HG02623 (cell line): ENCODE results near the gene MAN2B2.
"Not testable (repeated sequence)": the region's sequence is repeated elsewhere in the genome, so short reads cannot be mapped to it uniquely, and the experiment has no call there.

Experiments
- ATAC-seq: cut with Tn5 transposase; IDR thresholded peaks from one replicate; pipeline ENCODE4 v1.9.1; 2021; ENCODE audit warnings: moderate library complexity; ENCODE audit not compliant: unreplicated experiment

MAN2B2 gene

DNA sequence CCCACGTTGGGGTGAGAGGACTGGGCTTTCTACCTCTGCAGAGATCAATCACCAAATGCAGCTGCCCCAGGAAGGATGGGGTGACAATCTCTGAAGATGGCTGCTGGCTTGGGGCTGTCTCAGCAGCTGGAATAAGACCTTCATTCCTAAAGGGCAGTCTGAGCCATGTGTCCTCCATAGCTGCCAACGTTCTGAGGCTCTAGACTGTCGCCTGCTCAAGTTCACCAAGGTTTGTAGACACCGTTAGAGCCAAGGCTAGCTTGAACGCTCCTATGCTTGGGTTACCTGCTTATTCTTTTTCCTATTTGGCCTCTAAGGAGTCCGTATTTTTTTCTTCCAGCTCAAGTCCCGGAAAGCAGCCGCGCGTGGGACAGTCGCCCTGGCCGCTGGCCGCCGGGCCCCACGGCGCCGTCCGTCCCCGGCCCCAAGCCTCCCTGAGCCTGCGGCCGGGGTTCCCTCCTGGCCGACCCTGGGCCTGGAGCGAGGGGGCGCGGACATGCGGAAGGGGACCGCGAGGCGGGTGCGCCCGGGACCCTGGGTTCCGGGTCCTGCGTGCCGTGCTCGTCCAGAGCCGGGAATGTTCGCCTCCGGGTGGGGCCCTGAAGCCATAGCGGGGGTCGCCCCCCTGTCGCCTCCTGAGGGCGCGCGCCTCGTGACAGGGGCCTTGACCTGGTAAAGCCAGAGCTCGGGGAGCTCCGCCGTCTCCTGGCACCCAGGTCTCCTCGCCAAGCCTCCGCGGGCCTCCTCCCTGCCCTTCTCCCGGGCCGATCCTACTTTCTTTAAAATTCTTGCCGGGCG lies 88.8 kb downstream of the MAN2B2 start:
- ATAC-seq: no peak

DNA sequence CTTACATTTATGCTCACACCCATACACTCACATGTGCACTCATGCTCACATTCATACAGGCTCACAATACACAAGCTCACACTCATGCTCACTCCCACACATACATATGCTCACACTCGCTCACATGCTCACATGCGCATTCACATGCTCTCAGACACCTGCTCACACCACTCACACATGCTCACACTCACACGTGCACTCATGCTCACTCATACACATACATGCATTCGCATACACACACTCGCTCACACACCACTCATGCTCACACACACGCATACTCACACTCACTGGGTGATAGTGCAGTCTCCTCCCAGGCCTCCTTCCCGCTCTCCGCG lies 90.3 kb downstream of the MAN2B2 start:
- ATAC-seq: no peak

DNA sequence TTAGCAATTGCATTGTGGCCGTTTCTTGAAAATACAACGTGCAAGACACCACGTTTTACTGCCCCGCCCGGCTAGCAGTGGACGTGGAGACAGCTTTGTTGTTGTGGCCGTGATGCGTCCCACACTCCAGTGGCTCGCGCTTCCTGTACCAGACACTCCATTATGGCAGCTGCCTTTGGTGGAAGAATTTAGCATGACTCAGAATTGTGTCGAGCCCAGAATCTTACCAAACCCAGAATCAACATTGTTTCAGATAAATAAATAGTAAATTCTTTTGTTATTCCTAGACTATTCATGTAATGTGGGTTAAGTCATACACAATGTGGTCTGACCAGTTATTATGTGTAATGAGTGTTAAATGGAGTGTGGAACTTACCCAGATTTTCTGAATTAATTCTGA lies 93.4 kb downstream of the MAN2B2 start:
- no peak for ATAC-seq

DNA sequence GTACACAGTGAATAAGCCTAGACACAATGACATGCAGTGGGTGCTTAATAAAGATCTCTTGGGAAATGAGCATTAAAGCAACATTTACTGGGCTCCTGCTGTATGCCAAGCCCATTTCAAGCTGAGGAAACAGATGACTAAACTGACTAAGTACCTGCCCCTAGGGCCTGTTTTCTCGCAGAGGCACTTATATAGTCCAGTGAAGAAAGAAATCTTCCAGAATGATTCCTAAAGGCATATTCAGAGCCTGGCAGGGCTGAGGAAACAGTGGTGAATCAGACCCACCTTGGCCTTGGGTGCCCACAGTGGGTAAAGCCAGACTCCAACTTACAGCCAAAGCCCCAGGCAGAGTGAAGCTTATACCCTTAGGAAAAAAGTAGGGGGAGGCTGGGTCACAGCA lies 96.7 kb downstream of the MAN2B2 start:
- no peak for ATAC-seq

DNA sequence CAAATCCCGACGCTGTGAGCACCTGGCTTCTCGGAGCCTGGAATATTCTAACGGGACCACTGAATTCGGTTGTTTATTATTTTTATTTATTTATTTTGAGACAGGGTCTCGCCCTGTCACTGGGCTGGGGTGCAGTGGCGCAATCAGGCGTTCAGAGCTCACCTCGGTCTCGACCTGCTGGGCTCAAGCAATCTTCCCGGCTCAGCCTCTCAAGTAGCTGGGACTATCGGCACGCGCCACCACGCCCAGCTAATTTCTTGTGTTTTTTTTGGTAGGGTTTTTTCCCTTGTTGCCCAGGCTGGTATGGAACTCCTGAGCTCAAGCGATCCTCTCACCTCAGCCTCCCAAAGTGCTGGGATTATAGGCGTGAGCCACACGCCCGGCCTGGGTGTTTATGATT lies 97.1 kb downstream of the MAN2B2 start:
- no peak for ATAC-seq

DNA sequence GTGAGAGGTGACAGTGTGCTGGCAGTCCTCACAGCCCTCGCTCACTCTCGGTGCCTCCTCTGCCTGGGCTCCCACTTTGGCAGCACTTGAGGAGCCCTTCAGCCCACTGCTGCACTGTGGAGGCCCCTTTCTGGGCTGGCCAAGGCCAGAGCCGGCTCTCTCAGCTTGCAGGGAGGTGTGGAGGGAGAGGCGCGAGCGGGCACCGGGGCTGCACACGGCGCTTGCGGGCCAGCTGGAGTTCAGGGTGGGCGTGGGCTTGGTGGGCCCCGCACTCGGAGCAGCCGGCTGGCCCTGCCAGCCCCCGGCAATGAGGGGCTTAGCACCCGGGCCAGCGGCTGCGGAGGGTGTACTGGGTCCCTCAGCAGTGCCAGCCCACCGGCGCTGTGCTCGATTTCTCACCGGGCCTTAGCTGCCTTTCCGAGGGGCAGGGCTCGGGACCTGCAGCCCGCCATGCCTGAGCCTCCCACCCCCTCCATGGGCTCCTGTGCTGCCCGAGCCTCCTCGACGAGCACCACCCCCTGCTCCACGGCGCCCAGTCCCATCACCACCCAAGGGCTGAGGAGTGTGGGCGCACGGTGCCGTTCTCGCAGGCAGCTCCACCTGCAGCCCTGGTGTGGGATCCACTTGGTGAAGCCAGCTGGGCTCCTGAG lies 97.7 kb downstream of the MAN2B2 start:
- ATAC-seq: not testable (repeated sequence)
